ENCODE results near the gene NPHP1. TPM values are rescaled to one million over a fixed set of nuclear protein-coding genes. Genes with fewer than 3 reads are reported as not detected.
"Not testable (repeated sequence)": the region's sequence is repeated elsewhere in the genome, so short reads cannot be mapped to it uniquely, and the experiment has no call there.

NPHP1 gene
- total and polyA plus RNA-seq, 5 donors: 4.7 to 6.6 (median 4.9) TPM

DNA sequence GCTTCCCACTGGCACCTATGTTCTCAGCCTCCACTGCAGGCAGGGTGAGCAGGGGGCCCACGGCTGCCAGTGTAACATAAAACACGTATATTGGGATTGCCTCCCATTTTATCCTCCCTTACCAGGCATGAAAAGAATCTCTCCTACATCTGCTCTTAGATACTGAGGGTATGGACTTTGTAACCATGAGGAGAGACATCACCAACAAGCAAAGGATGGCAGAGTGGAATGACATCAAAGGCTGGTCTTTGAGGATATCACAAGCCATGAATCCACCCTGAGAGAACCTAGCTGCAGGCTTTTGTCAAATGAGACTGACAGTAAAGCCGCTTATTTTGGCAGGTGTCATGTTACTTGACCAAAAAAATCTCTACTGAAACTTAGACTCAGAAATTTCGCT is 7.4 kb downstream of the NPHP1 start:
- H3K9me3 ChIP-seq (ENCODE audit: control insufficient read depth, low read length): no peaks in the 10 kb centered on the region
- DNase-seq: no peak
- no peak overlapping the region for H3K27ac ChIP-seq (ENCODE audit: low read length)
- H3K4me3 ChIP-seq (ENCODE audit: low read length): no peak overlapping the region
- 71% methylated on average over 4 of the region's 4 CpGs for WGBS
- H3K27me3 ChIP-seq (ENCODE audit: control insufficient read depth, insufficient read depth): no peaks in the 10 kb centered on the region
- no peak for ATAC-seq
- H3K4me1 ChIP-seq (ENCODE audit: control insufficient read depth, insufficient read depth, low read length): no peaks in the 10 kb centered on the region
- intact Hi-C loops (cut with DNase I): no loop called here

DNA sequence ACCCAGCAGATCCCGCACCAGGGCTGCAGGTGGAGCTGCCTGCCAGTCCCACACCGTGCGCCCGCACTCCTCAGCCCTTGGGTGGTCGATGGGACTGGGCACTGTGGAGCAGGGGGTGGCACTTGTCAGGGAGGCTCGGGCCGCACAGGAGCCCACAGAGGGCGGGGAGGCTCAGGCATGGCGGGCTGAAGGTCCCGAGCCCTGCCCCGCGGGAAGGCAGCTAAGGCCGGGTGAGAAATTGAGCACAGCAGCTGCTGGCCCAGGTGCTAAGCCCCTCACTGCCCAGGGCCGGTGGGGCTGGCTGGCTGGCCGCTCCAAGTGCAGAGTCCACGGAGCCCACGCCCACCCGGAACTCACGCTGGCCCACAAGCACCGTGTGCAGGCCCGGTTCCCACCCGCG is 14.6 kb downstream of the NPHP1 start:
- ATAC-seq; H3K4me3 ChIP-seq (ENCODE audit: low read length); H3K9me3 ChIP-seq (ENCODE audit: control insufficient read depth, low read length); H3K27me3 ChIP-seq (ENCODE audit: control insufficient read depth, insufficient read depth); DNase-seq; intact Hi-C loops (cut with DNase I); H3K27ac ChIP-seq (ENCODE audit: low read length); H3K4me1 ChIP-seq (ENCODE audit: control insufficient read depth, insufficient read depth, low read length): not testable (repeated sequence)
- 95% methylated on average over 23 of the region's 23 CpGs for WGBS

DNA sequence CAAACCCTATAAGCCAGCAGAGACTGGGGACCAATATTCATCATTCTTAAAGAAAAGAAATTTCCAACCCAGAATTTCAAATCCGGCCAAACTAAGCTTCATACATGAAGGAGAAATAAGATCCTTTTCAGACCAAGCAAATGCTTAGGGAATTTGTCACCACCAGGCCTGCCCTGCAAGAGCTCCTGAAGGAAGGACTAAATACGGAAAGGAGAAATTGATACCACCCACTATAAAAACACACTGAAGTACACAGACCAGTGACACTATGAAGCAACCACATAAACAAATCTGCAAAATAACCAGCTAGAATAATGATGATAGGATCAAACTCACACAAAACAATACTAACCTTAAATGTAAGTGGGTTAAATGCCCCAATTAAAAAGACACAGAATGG is 22.4 kb downstream of the NPHP1 start:
- no peaks in the 10 kb centered on the region for H3K4me1 ChIP-seq (ENCODE audit: control insufficient read depth, insufficient read depth, low read length)
- H3K27ac ChIP-seq (ENCODE audit: low read length): no peak overlapping the region
- H3K9me3 ChIP-seq (ENCODE audit: control insufficient read depth, low read length): no peaks in the 10 kb centered on the region
- intact Hi-C loops (cut with DNase I): no loop called here
- 96% methylated on average over 2 of the region's 2 CpGs for WGBS
- no peak for ATAC-seq
- DNase-seq: no peak
- H3K27me3 ChIP-seq (ENCODE audit: control insufficient read depth, insufficient read depth): no peaks in the 10 kb centered on the region
- no peak overlapping the region for H3K4me3 ChIP-seq (ENCODE audit: low read length)

DNA sequence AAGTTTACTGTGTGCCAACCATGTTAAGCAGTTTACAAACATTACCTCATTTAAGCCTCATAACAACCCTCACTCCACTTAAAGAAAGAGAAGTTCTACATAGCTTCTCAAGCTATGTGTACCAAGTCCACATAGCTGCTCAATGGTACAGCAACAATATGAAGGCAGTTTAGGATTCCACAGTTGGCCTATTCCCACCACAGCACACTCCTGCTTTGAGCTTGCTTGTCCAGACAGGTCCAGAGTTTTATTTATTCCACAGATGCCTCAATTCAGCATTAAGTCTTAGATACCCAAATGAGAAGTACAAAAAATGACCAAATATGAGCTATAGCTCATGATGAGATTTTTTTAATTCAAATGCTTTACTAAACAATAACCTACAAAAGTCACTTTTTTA is 24.8 kb downstream of the NPHP1 start:
- intact Hi-C loops (cut with DNase I): no loop called here

DNA sequence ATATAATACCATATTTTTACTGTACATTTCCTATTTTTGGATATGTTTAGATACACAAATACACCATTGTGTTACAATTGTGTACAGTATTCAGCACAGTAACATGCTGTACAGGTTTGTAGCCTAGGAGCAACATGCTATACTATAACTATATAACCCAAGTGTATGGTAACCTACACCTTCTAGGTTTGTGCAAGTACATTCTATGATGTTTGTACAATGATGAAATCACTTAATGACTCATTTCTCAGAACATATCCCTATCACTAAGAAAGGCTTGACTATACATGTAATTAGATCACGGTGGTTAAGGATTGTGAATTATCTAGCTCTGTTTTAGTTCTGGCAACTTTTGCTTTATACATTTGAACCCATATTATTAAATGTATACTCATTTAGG is 31.3 kb downstream of the NPHP1 start:
- Histone ChIP-seq H3K4me3 (ENCODE audit: low read length) (no peak overlapping the region), H3K27ac (ENCODE audit: low read length) (no peak overlapping the region), H3K9me3 (ENCODE audit: control insufficient read depth, low read length) (no peaks in the 10 kb centered on the region), H3K4me1 (ENCODE audit: control insufficient read depth, insufficient read depth, low read length) (peaks cover 2% of the 10 kb centered on the region), H3K27me3 (ENCODE audit: control insufficient read depth, insufficient read depth) (no peaks in the 10 kb centered on the region)
- intact Hi-C loops (cut with DNase I): no loop called here
- ATAC-seq (no peak), DNase-seq (no peak)
- 90% methylated on average over 1 of the region's 1 CpG for whole genome bisulfite sequencing

More for the DNA sequence above, 24.8 kb downstream of the NPHP1 start:
- no peak overlapping the region for H3K27ac ChIP-seq (ENCODE audit: low read length)
- DNase-seq (no peak), ATAC-seq (no peak)
- no peaks in the 10 kb centered on the region for H3K27me3 ChIP-seq (ENCODE audit: control insufficient read depth, insufficient read depth)
- H3K4me3 ChIP-seq (ENCODE audit: low read length): no peak overlapping the region
- H3K9me3 ChIP-seq (ENCODE audit: control insufficient read depth, low read length): no peaks in the 10 kb centered on the region
- no peaks in the 10 kb centered on the region for H3K4me1 ChIP-seq (ENCODE audit: control insufficient read depth, insufficient read depth, low read length)

DNA sequence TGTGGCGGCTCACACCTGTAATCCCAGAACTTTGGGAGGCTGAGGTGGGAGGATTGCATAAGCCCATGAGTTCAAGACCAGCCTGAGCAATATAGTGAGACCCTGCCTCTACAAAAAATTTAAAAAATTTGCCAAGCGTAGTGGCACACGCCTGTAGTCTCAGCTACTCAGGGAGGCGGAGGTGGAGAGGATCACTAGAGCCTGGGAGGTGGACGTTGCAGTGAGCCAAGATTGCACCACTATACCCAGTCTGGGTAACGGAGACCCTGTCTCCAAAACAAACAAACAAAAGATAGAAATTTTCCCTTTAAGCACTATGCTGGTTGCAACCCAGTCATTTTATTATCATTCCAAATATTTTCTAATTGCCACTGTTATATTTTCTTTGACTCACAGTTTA is 32.3 kb downstream of the NPHP1 start:
- WGBS: 82% methylated on average over 6 of the region's 6 CpGs

DNA sequence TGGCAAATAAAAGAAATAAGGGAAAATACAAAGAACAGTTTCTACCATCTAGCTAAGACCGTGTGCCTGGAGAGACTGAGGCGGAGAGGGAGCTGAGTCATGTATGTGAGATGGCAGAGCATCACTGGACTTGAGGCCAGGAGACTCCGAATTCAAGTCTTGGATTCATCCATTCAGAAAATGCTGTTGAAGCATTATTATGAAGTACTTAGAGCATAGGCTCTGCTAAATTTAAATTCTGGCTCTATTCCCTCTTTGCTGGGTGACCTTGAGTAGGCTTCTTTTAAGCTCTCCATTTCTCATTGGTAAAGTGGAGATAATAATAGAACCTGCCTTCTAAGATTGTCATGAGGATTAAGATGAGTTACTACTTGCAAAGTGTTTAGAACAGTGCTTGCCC is 34.7 kb downstream of the NPHP1 start:
- ATAC-seq: peak; percentile 34 to 36
- no peaks in the 10 kb centered on the region for H3K9me3 ChIP-seq (ENCODE audit: control insufficient read depth, low read length)
- no peak for DNase-seq
- H3K4me1 ChIP-seq (ENCODE audit: control insufficient read depth, insufficient read depth, low read length): peaks cover 2% of the 10 kb centered on the region
- no peak overlapping the region for H3K27ac ChIP-seq (ENCODE audit: low read length)
- H3K27me3 ChIP-seq (ENCODE audit: control insufficient read depth, insufficient read depth): no peaks in the 10 kb centered on the region
- no peak overlapping the region for H3K4me3 ChIP-seq (ENCODE audit: low read length)
- WGBS: 82% methylated on average over 3 of the region's 3 CpGs
- intact Hi-C loops (cut with DNase I): no loop called here

More for the DNA sequence above, 32.3 kb downstream of the NPHP1 start:
- no peak overlapping the region for H3K4me3 ChIP-seq (ENCODE audit: low read length)
- H3K27ac ChIP-seq (ENCODE audit: low read length): no peak overlapping the region
- H3K27me3 ChIP-seq (ENCODE audit: control insufficient read depth, insufficient read depth): no peaks in the 10 kb centered on the region
- ATAC-seq (no peak), DNase-seq (no peak)
- intact Hi-C loops (cut with DNase I): no loop called here
- H3K4me1 ChIP-seq (ENCODE audit: control insufficient read depth, insufficient read depth, low read length): peaks cover 2% of the 10 kb centered on the region
- no peaks in the 10 kb centered on the region for H3K9me3 ChIP-seq (ENCODE audit: control insufficient read depth, low read length)

DNA sequence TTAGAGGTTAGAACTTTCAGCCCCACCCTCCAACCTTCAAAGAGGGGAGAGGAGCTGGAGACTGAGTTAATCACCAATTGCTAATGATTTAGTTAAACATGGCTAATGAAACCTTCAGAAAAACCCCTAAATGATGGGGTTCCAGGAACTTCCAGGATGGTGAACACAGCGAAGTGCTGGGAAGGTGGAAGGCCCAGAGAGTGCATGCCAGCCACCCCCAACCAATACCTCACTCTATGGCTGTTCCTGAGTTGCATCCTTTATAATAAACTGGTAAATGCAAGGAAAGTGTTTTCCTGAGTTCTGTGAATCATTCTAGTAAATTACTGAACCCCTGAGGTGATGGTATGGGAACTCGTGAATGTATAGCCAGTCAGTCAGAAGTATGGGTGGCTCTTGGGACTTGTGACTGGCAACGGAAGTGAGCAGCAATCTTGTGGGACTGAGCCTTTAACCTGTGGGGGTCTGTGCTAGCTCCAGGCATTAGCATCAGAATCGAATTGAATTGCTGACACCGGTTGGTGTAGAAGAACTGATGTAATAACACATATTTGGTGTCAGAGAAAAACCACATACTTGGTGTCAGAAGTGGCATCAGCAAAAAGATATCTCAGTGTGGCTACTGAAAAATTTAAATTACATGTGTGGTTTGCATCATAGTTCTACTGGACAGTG is 37.4 kb downstream of the NPHP1 start:
- intact Hi-C loops (cut with DNase I): no loop called here
- Histone ChIP-seq H3K9me3 (ENCODE audit: control insufficient read depth, low read length) (no peaks in the 10 kb centered on the region), H3K4me1 (ENCODE audit: control insufficient read depth, insufficient read depth, low read length) (peaks cover 2% of the 10 kb centered on the region), H3K4me3 (ENCODE audit: low read length) (no peak overlapping the region), H3K27ac (ENCODE audit: low read length) (no peak overlapping the region), H3K27me3 (ENCODE audit: control insufficient read depth, insufficient read depth) (no peaks in the 10 kb centered on the region)
- ATAC-seq: no peak
- WGBS: 77% methylated on average over 5 of the region's 5 CpGs
- no peak for DNase-seq

DNA sequence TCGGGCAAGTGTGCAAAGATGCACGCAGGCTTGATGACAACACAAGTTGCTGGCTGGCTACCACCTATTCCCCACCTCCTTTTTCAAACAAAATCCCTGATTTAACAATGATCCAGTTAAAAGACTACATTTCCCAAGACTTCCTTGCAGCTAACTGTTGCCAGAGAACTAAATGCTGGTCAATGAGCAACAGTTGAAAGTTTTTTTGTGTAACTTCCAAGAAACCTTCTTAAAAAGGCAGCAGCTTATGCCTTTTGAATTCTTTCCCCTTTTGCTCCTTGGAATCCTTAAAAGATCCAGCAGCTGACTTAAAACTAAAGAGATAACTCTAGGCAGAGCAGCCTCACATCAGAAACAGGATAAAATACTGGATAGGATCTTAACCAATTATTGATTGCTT is 38.5 kb downstream of the NPHP1 start:
- Histone ChIP-seq H3K4me1 (ENCODE audit: control insufficient read depth, insufficient read depth, low read length) (peaks cover 2% of the 10 kb centered on the region), H3K9me3 (ENCODE audit: control insufficient read depth, low read length) (no peaks in the 10 kb centered on the region), H3K27me3 (ENCODE audit: control insufficient read depth, insufficient read depth) (no peaks in the 10 kb centered on the region), H3K27ac (ENCODE audit: low read length) (no peak overlapping the region), H3K4me3 (ENCODE audit: low read length) (no peak overlapping the region)
- no peak for DNase-seq
- no peak for ATAC-seq
- WGBS: 82% methylated on average over 2 of the region's 2 CpGs
- intact Hi-C loops (cut with DNase I): no loop called here

DNA sequence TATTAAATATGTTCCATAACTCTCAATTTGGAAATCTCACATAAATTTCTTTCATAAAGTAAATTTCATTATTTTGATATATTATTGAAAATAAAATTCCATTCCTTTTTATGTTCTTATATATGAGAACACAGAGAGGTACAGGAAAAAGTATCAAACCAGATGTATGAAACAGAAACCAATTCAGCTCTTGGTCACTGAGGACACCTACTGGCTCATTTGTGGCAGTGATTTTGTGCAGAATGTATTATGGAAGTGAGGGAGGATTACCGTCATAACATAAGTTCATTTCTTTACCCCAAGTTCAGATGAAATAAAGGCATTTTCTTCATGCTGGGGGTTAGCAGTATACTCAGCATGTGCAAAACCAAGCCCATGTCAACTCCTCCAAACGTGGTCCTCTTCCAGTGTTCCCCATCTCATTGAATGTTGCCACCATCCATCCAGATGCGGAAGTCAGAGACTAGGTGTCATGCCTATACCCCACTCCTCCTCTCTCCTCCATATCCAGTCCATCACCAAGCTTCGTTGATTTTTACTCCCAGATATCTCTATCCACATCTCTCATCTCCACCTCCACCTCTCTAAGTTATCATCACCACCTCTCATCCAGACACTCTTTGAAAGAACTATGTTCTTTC is 47.5 kb downstream of the NPHP1 start:
- ATAC-seq (peak; percentile 80 to 90), DNase-seq (no peak)
- no peak overlapping the region for H3K27ac ChIP-seq (ENCODE audit: low read length)
- no peaks in the 10 kb centered on the region for H3K4me1 ChIP-seq (ENCODE audit: control insufficient read depth, insufficient read depth, low read length)
- no peaks in the 10 kb centered on the region for H3K27me3 ChIP-seq (ENCODE audit: control insufficient read depth, insufficient read depth)
- peaks cover 2% of the 10 kb centered on the region for H3K9me3 ChIP-seq (ENCODE audit: control insufficient read depth, low read length)
- 31% methylated on average over 4 of the region's 4 CpGs for WGBS
- no peak overlapping the region for H3K4me3 ChIP-seq (ENCODE audit: low read length)
- intact Hi-C loops (cut with DNase I): loop anchor here in 1 of 4 donors (10.0 kb wide), 1 partner anchor 52 kb away; no protein-coding TSS in a partner anchor

DNA sequence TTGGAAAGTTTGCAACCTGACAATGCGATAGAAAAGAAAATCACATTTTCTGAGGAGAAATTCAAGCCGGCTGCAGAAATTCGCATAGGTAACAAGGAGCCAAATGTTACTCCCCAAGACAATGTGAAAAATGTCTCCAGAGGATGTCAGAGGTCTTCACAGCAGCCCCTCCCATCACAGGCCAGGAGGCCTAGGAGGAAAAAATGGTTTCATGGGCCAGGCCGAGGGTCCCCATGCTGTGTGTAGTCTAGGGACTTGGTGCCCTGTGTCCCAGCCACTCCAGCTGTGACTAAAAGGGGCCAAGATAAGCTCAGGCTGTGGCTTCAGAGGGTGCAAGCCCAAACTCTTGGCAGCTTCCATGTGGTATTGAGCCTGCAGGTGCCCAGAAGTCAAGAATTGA is 50.0 kb downstream of the NPHP1 start:
- H3K9me3 ChIP-seq (ENCODE audit: control insufficient read depth, low read length); ATAC-seq; H3K4me3 ChIP-seq (ENCODE audit: low read length); H3K27ac ChIP-seq (ENCODE audit: low read length); DNase-seq; H3K4me1 ChIP-seq (ENCODE audit: control insufficient read depth, insufficient read depth, low read length); H3K27me3 ChIP-seq (ENCODE audit: control insufficient read depth, insufficient read depth): not testable (repeated sequence)
- intact Hi-C loops (cut with DNase I): loop anchor here in 1 of 4 donors (10.0 kb wide), 1 partner anchor 50 kb away; no protein-coding TSS in a partner anchor
- 95% methylated on average over 4 of the region's 4 CpGs for WGBS

Data from right cardiac atrium (tissue), 5 donors.